Right hindlimb (tissue), 1 donor: ENCODE measurements around the gene DUOX1.
"Not testable (repeated sequence)": the region's sequence is repeated elsewhere in the genome, so short reads cannot be mapped to it uniquely, and the experiment has no call there.

Experiments used
- DNase-seq: peaks from one replicate; pipeline ENCODE4 v3.0.0-alpha.2; 2018

DUOX1 gene

GRCh38 chr15:45129651-45130129 lies at the start of gene DUOX1, which contains the start of gene DUOXA1:
DUOX1 (plus strand) TSS chr15:45129994; CDS start chr15:45131967, 1,973 bp downstream.
DUOXA1 (minus strand) TSS chr15:45129879; CDS start chr15:45123014, 6,865 bp downstream.
- no peak for DNase-seq

DNA sequence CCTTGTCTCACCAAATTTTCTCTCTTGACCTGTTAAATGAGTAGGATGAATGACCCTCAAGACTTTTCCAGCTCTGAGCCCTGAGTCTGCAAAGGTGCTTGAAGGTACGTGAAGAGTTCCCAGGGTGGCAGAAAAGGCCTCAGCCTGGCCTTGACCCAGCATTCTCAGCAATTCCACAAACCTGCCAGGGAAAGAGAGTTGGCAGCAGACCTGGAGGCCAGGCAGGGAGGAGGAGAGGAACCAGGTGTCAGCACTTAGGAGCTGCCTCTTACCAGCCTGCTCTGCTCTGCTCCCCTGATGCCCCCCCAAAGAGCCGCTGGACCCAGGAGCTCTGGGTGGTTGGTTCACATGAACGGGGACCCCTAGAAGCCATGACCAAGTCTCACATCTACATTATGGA lies 49.2 kb upstream of the DUOX1 start:
- DNase-seq = not testable (repeated sequence)

DNA sequence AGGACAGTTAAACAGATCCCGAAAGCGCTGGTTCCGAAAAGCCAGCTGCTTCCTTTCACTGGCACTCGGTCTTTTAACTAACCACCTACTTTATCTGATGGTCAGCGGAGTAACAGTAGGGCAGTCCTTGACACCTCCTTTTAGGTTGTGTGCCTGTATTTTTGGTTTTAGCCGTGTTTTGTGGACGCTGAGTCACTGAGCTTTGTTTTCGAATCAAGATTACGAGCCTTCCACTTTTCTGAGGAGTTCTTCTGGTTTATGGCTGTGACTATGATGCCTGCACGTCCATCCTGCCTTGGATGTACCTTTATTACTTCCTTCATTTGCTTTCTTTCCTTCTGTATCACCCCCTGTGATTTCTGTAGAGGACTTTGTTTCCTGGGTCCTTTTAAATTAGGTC lies 47.4 kb upstream of the DUOX1 start:
- DNase-seq = not testable (repeated sequence)

- DNase-seq = no peak
These were observed 46.6 kb upstream of the DUOX1 start for GRCh38 chr15:45083223-45083622.

- DNase-seq = no peak
These were observed 45.6 kb upstream of the DUOX1 start for GRCh38 chr15:45084163-45084562.

- DNase-seq = no peak
These were observed 42.3 kb upstream of the DUOX1 start for GRCh38 chr15:45087513-45087912.

GRCh38 chr15:45088801-45089711 lies 40.7 kb upstream of the DUOX1 start:
- no peak for DNase-seq

- DNase-seq = no peak
These were observed 40.0 kb upstream of the DUOX1 start for GRCh38 chr15:45089712-45090373.

DNA sequence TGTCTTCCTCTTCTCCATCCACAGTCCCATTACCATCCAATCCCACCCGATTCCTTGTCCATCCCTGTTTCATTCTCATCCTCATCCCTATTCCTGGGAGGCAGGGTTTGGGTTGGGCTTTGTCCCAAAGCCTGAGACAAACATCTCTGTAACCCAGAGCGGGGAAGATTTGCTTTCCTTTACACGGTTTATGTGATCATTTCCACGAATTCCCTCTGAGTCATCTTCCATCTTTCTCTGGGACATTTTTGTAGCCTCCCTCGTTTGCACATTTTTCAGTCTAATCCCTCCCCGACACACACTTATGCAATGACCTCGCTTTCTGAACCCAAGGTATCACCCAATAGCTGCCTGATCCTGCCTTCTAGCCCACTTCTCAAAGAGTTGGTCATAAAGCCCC lies 38.6 kb upstream of the DUOX1 start:
- peak; percentile 1 for DNase-seq

- DNase-seq = peak; percentile 8
These were observed 38.2 kb upstream of the DUOX1 start for GRCh38 chr15:45091576-45091975.

DNA sequence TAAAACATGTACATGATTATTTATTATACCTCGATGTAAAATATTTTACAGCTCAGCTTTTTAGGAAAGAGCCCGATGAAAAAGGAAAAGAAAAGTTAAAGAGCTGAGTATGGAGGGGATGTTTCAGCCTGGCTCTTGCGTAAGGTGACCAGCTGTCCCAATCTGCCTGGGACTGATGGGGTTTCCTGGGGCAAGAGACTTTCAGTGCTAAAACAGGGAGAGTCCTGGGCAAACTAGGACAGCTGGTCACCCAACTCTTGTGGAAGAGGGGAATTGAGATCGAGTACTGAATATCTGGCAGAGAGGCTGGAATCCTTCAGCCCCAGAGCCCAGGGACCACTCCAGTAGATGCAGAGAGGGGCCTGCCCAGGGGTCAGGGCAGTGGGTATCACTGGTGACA lies 36.8 kb upstream of the DUOX1 start:
- peak; percentile 2 for DNase-seq

- DNase-seq = peak; percentile 0
These were observed 36.0 kb upstream of the DUOX1 start for GRCh38 chr15:45093622-45094357.

DNA sequence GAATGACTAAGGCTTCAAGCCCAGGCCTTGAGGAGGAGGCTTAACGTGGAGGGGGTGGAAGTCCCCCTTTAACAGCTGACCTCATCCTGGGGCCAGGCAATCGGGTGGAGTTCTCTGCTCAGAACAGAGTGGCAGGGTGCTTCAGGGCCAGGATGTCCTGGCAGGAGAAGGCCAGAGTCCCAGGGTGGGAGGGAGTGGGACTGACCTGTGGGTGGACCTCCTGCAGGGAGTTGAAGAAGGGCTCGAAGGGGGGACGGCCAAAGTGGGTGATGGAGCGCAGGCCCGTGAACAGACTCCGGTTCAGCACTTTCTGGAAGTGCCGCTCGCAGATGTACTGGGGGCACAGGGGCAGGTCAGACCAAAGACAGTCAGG lies 35.5 kb upstream of the DUOX1 start:
- DNase-seq = peak; percentile 9

- peak; percentile 5 for DNase-seq
These were observed 34.1 kb upstream of the DUOX1 start for GRCh38 chr15:45095661-45096060.

DNA sequence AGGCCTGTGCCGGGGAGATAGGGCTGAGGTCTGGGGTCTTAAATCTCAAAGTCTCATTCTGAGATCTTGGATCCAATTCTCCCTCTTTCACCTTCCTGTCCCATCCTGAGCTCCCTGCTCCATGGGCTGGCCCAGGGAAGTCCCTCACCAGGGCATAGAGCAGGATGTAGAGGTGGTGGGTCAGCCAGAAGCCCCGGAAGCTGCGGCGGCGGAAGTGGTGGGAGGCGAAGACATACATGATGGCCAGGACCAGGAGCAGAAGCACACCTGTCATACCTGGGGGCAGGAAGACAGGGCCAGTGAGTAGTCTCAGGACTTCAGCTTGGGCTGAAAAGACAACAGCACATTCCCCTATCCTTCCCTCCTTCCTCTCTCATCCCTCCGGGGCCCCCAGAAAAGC lies 32.3 kb upstream of the DUOX1 start:
- no peak for DNase-seq

DNA sequence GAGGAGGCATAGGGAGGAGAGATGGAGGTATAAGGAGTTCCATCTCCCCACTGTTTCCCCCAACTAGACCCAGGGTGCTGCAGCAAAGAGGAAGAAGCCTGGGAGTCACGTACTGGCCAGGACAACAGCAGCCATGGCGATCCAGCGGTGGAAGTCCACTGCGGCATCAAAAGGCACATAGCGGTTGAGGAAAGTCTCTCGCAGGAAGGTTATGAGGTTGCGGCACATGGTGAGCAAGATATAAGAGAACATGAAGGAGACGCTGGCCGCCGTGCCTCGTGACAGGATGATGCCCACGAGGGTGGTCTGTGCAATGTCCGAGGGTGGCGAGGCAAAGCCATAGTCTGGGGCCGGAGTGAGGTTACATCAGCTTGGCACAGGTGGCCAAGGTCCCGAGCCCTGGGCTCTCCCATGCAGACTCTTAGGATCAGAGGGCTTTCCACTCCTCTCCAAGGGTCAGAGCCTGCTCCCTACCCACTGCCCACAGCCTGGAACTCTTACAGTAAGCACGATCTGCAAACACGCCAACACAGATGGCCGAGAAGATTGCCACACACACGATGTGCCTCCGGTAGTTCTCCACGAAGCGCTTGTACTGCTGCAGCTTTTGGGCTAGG lies 30.1 kb upstream of the DUOX1 start:
- peak; percentile 3 for DNase-seq

- peak; percentile 1 for DNase-seq
These were observed 28.7 kb upstream of the DUOX1 start for GRCh38 chr15:45100884-45101625.

GRCh38 chr15:45101749-45102148 lies 28.0 kb upstream of the DUOX1 start:
- peak; percentile 4 for DNase-seq

GRCh38 chr15:45102226-45102625 lies 27.6 kb upstream of the DUOX1 start:
- DNase-seq = no peak

DNA sequence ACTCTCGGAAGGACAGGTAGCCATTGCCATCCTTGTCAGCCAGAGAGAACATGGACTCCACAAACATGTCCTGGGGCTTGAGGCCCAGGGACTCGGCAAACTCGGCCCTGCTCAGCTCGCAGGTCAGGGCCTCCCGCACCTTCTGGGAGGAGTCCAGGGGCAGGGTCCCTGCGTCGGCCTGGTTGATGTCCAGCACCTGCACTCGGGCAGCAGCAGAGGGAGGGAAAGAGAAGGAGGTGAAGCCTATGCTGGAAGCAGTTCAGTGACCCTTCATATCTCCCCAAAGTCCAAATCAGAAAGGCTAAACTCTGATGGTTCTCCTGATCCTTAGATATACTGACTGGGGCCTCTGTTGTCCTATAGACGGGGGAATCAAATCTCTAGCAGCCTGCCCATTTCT lies 25.6 kb upstream of the DUOX1 start:
- DNase-seq = not testable (repeated sequence)

GRCh38 chr15:45105586-45105985 lies 24.2 kb upstream of the DUOX1 start:
- no peak for DNase-seq
